GM12891 (cell line): ENCODE data around the gene SOBP.

Experiments used
- POLR2A ChIP-seq: IDR thresholded peaks from 2 replicates; pipeline ENCODE4 v1.6.1; 2011; ENCODE audit warnings: low read depth, low read length, control low read depth
- POLR2AphosphoS5 ChIP-seq: IDR thresholded peaks from 2 replicates; pipeline ENCODE4 v1.6.1; 2011; ENCODE audit warnings: low read depth, low read length, control low read depth
- SPI1 ChIP-seq: IDR thresholded peaks from 2 replicates; pipeline ENCODE4 v1.6.1; 2011; ENCODE audit warnings: low read depth, low read length, control low read depth
- TAF1 ChIP-seq: IDR thresholded peaks from 2 replicates; pipeline ENCODE4 v1.6.1; 2011; ENCODE audit warnings: low read depth, low read length, control low read depth

GRCh38 chr6:107567643-107568042, 77.7 kb downstream of the SOBP start:
- no peak for TF ChIP-seq TAF1
- TF ChIP-seq POLR2A = no peak
- no peak for TF ChIP-seq SPI1
- TF ChIP-seq POLR2AphosphoS5 = no peak
